CD14-positive monocyte (primary cell): ENCODE data around the gene GRID1. TPM values are rescaled to one million over a fixed set of nuclear protein-coding genes. Genes with fewer than 3 reads are reported as not detected.

ENCODE experiments used
- DNase-seq, 3 donors: peaks; one replicate each; pipeline ENCODE4 v3.0.0-alpha.2; 2011 to 2022
- H2AFZ ChIP-seq: 2 replicates; pipeline ENCODE4 v1.6.0; 2012; ENCODE audit warnings: mild to moderate bottlenecking, low read depth, low read length, inconsistent platforms; ENCODE audit not compliant: insufficient read depth, poor library complexity, severe bottlenecking
- H3K27ac ChIP-seq, 2 donors: 1 replicate in 1 of 2; 2 replicates in 1 of 2; pipeline ENCODE4 v1.5.1; 2012 to 2013; ENCODE audit warnings: low read length in 2 of 2, control low read depth in 1 of 2, inconsistent platforms in 1 of 2, low read depth in 1 of 2, mild to moderate bottlenecking in 1 of 2
- H3K27me3 ChIP-seq, 2 donors: one replicate each; pipeline versions ENCODE4 v1.6.0 to v1.6.1; 2011 to 2013; ENCODE audit warnings: low read length in 2 of 2; ENCODE audit not compliant: control insufficient read depth in 2 of 2, insufficient read depth in 2 of 2
- H3K36me3 ChIP-seq, 2 donors: replicated peaks in 1 of 2; 1 replicate in 1 of 2; 2 replicates in 1 of 2; pipeline versions ENCODE4 v1.5.1 to v1.6.1; 2012 to 2013; ENCODE audit warnings: low read length in 2 of 2, control low read depth in 1 of 2, inconsistent platforms in 1 of 2, mild to moderate bottlenecking in 1 of 2; ENCODE audit not compliant: insufficient read depth in 2 of 2, control insufficient read depth in 1 of 2
- H3K4me1 ChIP-seq, 2 donors: 1 replicate in 1 of 2; 2 replicates in 1 of 2; pipeline versions ENCODE4 v1.5.1 to v1.6.1; 2012 to 2013; ENCODE audit warnings: low read length in 2 of 2, control low read depth in 1 of 2, inconsistent platforms in 1 of 2, mild to moderate bottlenecking in 1 of 2, moderate library complexity in 1 of 2; ENCODE audit not compliant: insufficient read depth in 2 of 2, control insufficient read depth in 1 of 2
- H3K4me2 ChIP-seq: replicated peaks from 2 replicates; pipeline ENCODE3; 2012; ENCODE audit warnings: low read length, moderate library complexity, mild to moderate bottlenecking; ENCODE audit not compliant: poor library complexity, severe bottlenecking; ENCODE audit errors: extremely low read depth
- H3K4me3 ChIP-seq, 3 experiments: fragments of 200-600 bp in 1 of 3; sonication (generic) in 1 of 3; replicated peaks in 1 of 3; 1 replicate in 2 of 3; 2 replicates in 1 of 3; pipeline ENCODE4 v1.5.1; 2011 to 2013; ENCODE audit warnings: low read length in 3 of 3, mild to moderate bottlenecking in 3 of 3, control low read depth in 2 of 3, low read depth in 2 of 3, inconsistent platforms in 1 of 3, moderate library complexity in 1 of 3
- H3K79me2 ChIP-seq: 2 replicates; pipeline ENCODE4 v1.6.0; 2012; ENCODE audit warnings: mild to moderate bottlenecking, control low read depth, inconsistent platforms, low read length, moderate library complexity; ENCODE audit not compliant: insufficient read depth
- H3K9ac ChIP-seq: 2 replicates; pipeline ENCODE4 v1.6.0; 2017; ENCODE audit warnings: low read length, mild to moderate bottlenecking; ENCODE audit not compliant: insufficient read depth, poor library complexity, severe bottlenecking
- H3K9me3 ChIP-seq, 2 donors: replicated peaks in 1 of 2; 1 replicate in 1 of 2; 2 replicates in 1 of 2; pipeline versions ENCODE4 v1.5.1 to v1.6.1; 2012 to 2013; ENCODE audit warnings: low read length in 2 of 2, control low read depth in 1 of 2; ENCODE audit not compliant: control insufficient read depth in 1 of 2, insufficient read depth in 1 of 2
- H4K20me1 ChIP-seq: 2 replicates; pipeline ENCODE4 v1.6.0; 2012; ENCODE audit warnings: mild to moderate bottlenecking, low read length, control low read depth, moderate library complexity; ENCODE audit not compliant: insufficient read depth
- H3K27ac Mint-ChIP-seq, 7 donors: one replicate each; pipeline ENCODE4 v1.8.0; 2020; ENCODE audit warnings: mild to moderate bottlenecking in 7 of 7, mixed read lengths in 7 of 7, moderate library complexity in 6 of 7, inconsistent platforms in 2 of 7
- H3K27me3 Mint-ChIP-seq, 3 donors: one replicate each; pipeline ENCODE4 v1.8.0; 2021 to 2022; ENCODE audit warnings: low read depth in 3 of 3, mild to moderate bottlenecking in 3 of 3, mixed read lengths in 3 of 3, moderate library complexity in 3 of 3, inconsistent platforms in 1 of 3
- H3K36me3 Mint-ChIP-seq, 2 donors: one replicate each; pipeline ENCODE4 v1.8.0; 2020; ENCODE audit warnings: mixed read lengths in 2 of 2, inconsistent platforms in 1 of 2, mild to moderate bottlenecking in 1 of 2
- H3K4me1 Mint-ChIP-seq: one replicate; pipeline ENCODE4 v1.8.0; 2020; ENCODE audit warnings: mild to moderate bottlenecking, mixed read lengths
- H3K4me3 Mint-ChIP-seq, 2 donors: one replicate each; pipeline ENCODE4 v1.8.0; 2020; ENCODE audit warnings: mild to moderate bottlenecking in 2 of 2, mixed read lengths in 2 of 2, moderate library complexity in 1 of 2
- H3K9me3 Mint-ChIP-seq, 7 donors: one replicate each; pipeline ENCODE4 v1.8.0; 2020 to 2022; ENCODE audit warnings: mixed read lengths in 7 of 7, mild to moderate bottlenecking in 6 of 7, moderate library complexity in 6 of 7, inconsistent platforms in 2 of 7
- WGBS: methylation state at CpG from one replicate; pipeline ENCODE4 v1.1.5; 2013; ENCODE audit warnings: missing lambda C conversion rate; ENCODE audit not compliant: insufficient coverage; 5-methylcytosine and 5-hydroxymethylcytosine counted together
- intact Hi-C, 2 donors: fragments of 100-400 bp; cut with micrococcal nuclease; formaldehyde crosslinking; loops; one replicate each; pipeline versions ENCODE4 v1.15.0 to v1.15.1; 2023
- polyA plus RNA-seq, 3 donors: library from polyadenylated mRNA; depleted of rRNA in 1 of 3; unstranded in 2 of 3; stranded (reverse) in 1 of 3; fragments of 300-500 nt in 2 of 3; fragments of >200 nt in 1 of 3; fragmentation: Illumina TruSeq in 2 of 3; gene quantifications; 1 replicate in 2 of 3; 2 replicates in 1 of 3; pipeline ENCODE4 v1.2.3, GENCODE V29; 2012 to 2021
- TF ChIP-seq, protein P1 (sequence below): fragments of 200-600 bp; IDR thresholded peaks from one replicate; pipeline ENCODE4 v1.8.0; 2022; ENCODE audit warnings: antibody characterized with exemption, mild to moderate bottlenecking

Gene GRID1
- polyA plus RNA-seq, 3 donors: not detected

GRCh38 chr10:86086418-86086817 lies 280.2 kb downstream of the GRID1 start:
- intact Hi-C loops: no loop called here
- TF ChIP-seq, protein P1, sequence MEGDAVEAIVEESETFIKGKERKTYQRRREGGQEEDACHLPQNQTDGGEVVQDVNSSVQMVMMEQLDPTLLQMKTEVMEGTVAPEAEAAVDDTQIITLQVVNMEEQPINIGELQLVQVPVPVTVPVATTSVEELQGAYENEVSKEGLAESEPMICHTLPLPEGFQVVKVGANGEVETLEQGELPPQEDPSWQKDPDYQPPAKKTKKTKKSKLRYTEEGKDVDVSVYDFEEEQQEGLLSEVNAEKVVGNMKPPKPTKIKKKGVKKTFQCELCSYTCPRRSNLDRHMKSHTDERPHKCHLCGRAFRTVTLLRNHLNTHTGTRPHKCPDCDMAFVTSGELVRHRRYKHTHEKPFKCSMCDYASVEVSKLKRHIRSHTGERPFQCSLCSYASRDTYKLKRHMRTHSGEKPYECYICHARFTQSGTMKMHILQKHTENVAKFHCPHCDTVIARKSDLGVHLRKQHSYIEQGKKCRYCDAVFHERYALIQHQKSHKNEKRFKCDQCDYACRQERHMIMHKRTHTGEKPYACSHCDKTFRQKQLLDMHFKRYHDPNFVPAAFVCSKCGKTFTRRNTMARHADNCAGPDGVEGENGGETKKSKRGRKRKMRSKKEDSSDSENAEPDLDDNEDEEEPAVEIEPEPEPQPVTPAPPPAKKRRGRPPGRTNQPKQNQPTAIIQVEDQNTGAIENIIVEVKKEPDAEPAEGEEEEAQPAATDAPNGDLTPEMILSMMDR: no peak
- Histone ChIP-seq H3K9ac (no peak overlapping the region), H3K9me3 (no peaks in the 10 kb centered on the region), H3K4me2 (no peak overlapping the region), H3K27ac (no peak overlapping the region), H3K4me3 (no peak overlapping the region), H3K79me2 (no peaks in the 10 kb centered on the region), H3K27me3 (no peaks in the 10 kb centered on the region), H2AFZ (no peak overlapping the region), H3K36me3 (no peaks in the 10 kb centered on the region), H4K20me1 (no peaks in the 10 kb centered on the region), H3K4me1 (no peaks in the 10 kb centered on the region)
- Mint-ChIP-seq H3K27me3 (peaks cover 8 to 13% (median 11%) of the 10 kb centered on the region in 3 donors), H3K27ac (no peak overlapping the region), H3K4me1 (no peaks in the 10 kb centered on the region), H3K9me3 (peaks cover 0 to 1% (median 0%) of the 10 kb centered on the region in 7 donors), H3K36me3 (no peaks in the 10 kb centered on the region), H3K4me3 (no peak overlapping the region)
- no peak for DNase-seq
- 100% methylated on average over 3 of the region's 4 CpGs for WGBS

DNA sequence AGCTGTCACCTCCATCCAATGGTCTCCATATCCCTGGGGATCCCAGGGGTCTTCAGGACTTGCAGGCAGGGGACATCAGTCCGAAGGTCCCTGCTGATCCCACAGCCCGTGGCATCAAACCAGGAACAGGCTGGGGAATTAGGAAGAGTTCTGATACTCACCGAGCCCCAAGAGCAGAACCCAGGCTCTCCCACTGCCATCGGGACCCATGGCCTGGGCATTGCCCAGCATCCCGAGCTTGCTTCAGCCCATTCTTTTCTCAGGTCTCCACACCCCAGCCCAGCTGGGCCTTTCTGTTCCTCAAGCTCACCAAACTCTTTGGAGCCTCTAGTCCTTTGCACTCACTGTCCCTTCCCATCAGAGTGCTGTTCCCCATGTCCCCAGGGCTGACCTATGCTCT lies 280.9 kb downstream of the GRID1 start:
- H2AFZ ChIP-seq: no peak overlapping the region
- Mint-ChIP-seq H3K27ac (no peak overlapping the region), H3K36me3 (no peaks in the 10 kb centered on the region), H3K4me3 (no peak overlapping the region), H3K4me1 (no peaks in the 10 kb centered on the region), H3K27me3 (peaks cover 7 to 16% (median 8%) of the 10 kb centered on the region in 3 donors), H3K9me3 (peaks cover 0 to 1% (median 0%) of the 10 kb centered on the region in 7 donors)
- H3K4me1 ChIP-seq: no peaks in the 10 kb centered on the region
- no peaks in the 10 kb centered on the region for H3K79me2 ChIP-seq
- no peaks in the 10 kb centered on the region for H3K36me3 ChIP-seq
- H3K27ac ChIP-seq: no peak overlapping the region
- WGBS: 96% methylated on average over 4 of the region's 5 CpGs
- H3K27me3 ChIP-seq: no peaks in the 10 kb centered on the region
- DNase-seq: no peak
- TF ChIP-seq, protein P1: no peak
- no peak overlapping the region for H3K4me3 ChIP-seq
- H3K4me2 ChIP-seq: no peak overlapping the region
- H3K9ac ChIP-seq: no peak overlapping the region
- H3K9me3 ChIP-seq: no peaks in the 10 kb centered on the region
- no peaks in the 10 kb centered on the region for H4K20me1 ChIP-seq
- intact Hi-C loops: no loop called here
